T1000 (cell line): ENCODE data around the gene PKN1.
"Not testable (repeated sequence)": the region's sequence is repeated elsewhere in the genome, so short reads cannot be mapped to it uniquely, and the experiment has no call there.

ENCODE experiments used
- DNase-seq: peaks from one replicate; lab custom pipeline; 2025; ENCODE audit warnings: mixed read lengths; lab: John Stamatoyannopoulos, UW

Gene PKN1

DNA sequence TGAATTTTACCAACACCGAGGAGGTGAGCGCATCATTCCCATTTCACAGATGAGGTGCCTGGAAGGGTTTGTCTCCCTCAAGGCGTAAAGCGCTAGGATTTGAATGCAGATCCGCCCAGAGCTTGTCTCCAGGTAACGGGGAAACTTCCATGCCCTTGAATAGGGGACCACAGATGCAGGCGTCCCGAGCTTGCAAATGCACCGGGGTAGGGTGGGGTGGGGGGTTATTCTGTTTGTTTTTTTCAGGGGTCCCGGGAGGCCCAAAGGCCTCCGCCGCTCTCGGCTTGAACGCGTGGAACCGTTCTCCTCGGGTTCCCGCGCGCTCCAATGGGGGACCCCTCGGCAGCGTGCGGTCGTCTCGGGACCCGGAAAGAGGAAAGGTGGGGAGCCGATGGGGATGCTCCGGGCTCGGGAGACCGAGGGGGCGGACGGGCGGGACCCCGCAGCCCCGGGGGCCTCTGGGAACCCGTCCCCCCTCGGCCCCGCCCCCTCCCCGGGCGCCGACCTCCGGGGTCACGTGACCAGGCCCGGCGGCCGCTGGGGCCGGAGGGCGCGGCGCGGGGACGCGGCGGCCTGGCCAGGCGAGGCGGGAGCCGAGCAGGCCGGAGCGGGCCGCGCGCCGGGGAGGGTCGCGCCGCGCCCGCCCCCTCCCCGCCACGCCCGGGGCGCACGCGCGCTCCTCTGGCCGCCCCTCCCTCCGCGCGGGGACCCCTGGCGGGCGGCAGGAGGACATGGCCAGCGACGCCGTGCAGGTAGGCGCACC, at the start of gene PKN1:
Gene PKN1, plus strand, starts transcription at position 516 of the 763 bp plus-strand sequence. Its CDS starts 216 bp downstream, at position 732.
- DNase-seq, result no peak

- DNase-seq, result peak; percentile 36
Observed at GRCh38 chr19:14383661-14384555, 49.2 kb upstream of the PKN1 start.

DNA sequence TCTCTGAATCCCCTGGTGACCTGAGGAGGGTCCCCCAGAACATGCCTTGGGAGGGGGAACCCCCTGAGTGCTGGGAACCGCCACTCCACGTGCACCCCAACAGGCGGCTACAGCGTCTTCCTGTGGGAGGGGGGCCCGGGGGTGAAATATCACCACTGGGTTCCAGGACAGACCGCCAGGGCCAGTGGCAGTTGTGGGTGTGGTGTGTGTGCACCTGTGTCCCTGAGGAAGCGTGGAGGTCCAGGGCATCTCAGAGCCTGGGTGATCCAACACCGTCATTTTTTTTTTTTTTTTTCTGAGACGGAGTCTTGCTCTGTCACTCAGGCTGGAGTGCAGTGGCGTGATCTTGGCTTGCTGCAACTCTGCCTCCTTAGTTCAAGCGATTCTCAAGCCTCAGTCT, 47.6 kb upstream of the PKN1 start:
- DNase-seq, result no peak

DNA sequence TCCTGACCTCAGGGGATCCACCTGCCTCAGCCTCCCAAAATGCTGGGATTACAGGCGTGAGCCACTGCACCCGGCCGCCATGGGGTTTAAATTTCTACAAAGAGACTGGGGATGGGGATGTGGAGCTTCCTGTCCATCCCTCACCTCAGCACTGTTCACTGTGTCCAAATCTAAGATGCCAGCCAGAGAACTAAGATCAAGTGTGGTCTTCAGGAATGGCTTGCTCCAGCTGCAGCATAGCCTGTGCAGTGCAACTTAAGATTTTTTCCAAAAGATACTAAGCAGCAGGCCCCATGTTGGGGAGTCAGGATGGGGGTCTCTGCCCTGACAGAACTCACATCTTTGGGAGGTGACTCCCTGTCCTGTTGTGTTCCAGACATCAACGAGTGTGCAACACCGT, 42.6 kb upstream of the PKN1 start:
- DNase-seq, result no peak

DNA sequence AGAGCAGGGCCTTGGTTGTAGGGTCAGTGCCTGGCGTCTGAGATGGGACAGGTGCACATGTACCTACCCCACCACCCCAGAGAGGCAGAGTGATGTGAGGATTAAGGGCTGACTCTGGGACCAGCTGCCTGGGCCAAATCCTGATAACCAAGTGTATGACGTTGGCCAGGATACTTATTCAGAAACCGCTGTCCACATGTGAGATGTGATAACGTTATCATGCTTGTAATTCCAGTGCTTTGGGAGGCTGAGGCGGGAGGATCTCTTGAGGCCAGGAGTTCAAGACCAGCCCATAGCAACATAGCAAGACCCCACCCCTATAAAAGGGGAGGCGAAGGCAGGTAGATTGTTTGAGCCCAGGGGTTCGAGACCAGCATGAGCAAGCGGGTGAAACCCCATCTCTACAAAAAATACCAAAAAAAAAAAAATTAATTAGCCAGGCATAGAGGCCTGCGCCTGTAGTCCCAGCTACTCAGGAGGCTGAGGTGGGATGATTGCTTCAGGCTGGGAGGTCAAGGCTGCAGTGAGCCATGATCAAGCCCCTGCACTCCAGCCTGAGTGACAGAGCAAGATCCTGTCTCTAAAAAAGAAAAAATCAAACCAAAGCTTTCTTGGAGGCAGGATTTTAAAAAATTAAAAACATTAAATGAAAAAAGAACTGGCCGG, 41.8 kb upstream of the PKN1 start:
- no peak for DNase-seq

- no peak for DNase-seq
Observed at GRCh38 chr19:14393329-14393728, 39.8 kb upstream of the PKN1 start.

DNA sequence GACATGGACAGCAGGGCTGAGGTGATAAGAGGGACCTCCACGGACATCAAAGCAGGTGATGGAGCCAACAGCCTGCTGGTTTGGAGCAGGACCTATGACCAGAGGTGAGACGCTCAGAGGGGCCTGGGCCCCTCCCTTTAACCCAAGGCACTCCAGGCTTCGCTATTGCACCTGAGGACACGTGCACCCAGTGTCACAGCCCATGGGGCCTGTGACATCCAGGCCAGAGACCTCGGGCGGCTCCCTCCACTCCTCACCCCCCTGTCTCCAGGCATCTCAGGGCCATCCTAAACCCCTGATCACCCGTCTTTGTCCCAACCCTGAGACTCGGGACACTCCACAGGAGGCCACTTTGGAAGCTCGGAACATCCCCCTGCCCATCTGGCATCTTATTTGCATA, 38.9 kb upstream of the PKN1 start:
- DNase-seq, result no peak

GRCh38 chr19:14395262-14395661, 37.8 kb upstream of the PKN1 start:
- no peak for DNase-seq

DNA sequence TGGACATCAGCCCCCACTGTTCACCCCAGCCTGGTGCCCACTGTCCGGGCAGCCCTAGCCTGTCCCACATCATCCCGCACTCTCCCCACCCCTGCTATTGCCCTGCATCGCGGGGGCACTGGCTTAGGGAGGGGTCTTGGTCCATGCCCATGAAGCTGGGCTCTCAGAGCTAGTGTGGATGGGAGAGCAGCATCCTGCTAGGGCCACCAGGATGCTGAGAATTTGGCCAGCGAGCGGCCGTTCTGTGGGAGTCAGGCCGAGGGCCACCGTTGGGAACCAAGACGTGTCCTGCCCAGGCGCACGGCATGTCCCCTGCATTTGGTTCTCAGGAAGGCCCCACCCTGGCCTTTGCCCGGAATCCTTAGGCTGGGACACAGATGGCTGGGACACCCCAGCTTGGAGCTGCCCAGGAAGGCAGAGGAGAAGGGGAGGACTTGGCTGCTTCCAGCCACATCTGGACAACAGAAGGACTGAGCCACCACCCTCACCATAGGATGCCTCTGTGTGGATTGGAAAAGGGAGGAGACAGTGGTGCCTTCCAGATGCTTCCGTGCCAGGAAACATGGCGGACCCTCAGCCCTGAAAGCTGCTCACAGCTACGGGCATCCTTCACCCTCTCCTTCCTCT, 37.3 kb upstream of the PKN1 start:
- DNase-seq, result no peak

DNA sequence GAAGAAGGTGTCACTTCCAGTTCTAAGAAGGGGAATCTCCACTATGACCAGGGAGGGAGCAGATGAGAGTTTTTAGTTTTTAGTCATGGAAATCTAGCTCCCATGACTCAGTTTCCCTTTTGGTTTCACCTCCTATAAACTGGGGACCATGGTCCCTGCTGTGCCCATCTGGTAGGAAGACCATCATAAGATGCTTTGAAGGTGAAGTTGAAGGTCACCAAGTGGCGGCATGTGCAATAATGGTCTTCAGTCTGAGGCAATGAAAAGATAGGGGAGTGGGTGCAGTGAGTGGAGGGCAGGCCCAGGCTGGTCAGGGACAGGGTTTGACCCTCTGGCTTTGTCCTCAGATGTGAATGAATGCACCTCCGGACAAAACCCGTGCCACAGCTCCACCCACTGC, 36.4 kb upstream of the PKN1 start:
- not testable (repeated sequence) for DNase-seq

DNA sequence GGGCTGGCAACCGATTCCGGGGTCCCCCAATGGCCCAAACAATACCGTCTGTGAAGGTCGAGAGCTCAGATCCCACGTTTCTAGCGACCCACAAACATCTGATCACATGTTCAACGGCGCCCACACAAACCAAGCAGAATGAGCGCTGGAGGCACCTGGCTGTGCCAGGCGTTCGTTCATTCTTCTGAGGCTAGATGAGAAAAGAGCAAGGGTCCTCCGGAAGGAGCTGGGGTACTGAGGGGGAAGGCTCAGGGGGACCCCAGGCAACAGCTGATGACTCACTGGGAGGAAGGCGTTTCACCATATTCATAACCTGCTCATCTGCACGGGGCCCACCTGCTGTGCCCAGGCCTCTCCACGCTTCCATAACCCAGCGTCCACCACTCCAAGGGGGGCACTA, 35.9 kb upstream of the PKN1 start:
- DNase-seq, result not testable (repeated sequence)

GRCh38 chr19:14400951-14401431, 32.1 kb upstream of the PKN1 start:
- DNase-seq, result no peak

GRCh38 chr19:14401468-14402195, 31.5 kb upstream of the PKN1 start:
- DNase-seq, result no peak

DNA sequence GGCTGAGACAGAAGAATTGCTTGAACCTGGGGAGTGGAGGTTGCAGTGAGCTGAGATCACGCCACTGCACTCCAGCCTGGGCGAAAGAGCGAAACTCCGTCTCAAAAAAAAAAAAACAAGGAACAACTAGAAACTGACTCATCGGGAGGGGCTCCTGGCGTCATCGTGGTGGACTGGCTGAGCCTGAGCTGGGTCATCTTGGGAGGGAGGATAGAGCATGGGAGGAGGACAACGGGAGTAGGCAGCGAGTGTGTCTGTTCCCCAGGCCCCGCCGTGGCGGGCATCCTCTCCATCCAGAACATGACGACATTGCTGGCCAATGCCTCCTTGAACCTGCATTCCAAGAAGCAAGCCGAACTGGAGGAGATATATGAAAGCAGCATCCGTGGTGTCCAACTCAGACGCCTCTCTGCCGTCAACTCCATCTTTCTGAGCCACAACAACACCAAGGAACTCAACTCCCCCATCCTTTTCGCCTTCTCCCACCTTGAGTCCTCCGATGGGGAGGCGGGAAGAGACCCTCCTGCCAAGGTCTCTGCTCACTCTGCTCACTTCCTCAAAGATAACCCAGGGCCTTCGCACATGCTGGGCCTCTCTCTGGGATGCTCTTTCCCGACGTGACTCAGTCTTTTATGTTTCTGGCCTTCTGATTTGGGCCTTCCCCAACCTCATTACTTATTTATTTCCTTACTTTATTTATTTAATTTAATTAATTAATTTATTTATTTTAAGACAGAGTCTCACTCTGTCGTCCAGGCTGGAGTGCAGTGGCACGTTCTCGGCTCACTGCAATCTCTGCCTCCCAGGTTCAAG, 30.6 kb upstream of the PKN1 start:
- peak; percentile 51 for DNase-seq

DNA sequence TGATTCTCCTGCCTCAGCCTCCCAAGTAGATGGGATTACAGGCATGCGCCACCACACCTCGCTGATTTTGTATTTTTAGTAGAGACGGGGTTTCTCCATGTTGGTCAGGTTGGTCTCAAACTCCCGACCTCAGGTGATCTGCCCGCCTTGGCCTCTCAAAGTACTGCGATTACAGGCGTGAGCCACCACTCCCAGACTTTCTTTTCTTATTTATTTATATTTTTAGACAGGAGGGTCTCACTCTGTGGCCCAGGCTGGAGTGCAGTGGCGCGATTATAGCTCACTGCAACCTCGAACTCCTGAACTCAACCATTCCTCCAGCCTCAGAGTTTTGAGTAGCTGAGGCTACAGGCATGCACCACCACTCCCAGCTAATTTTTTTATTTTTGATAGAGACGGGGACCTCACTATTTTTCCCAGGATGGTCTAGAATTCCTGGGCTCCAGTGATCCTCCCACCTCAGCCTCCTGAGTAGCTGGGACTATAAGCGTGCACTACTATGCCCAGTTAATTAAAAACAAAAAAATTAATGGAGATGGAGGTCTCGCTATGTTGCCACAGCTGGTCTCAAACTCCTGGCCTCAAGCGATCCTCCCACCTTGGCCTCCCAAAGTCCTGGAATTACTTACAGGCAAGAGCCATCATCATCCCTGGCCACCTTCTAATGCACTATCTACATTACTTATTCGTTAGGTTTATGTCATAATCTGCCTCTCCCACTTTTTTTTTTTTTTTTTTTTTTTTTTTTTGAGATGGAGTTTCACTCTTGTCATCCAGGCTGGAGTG, 29.8 kb upstream of the PKN1 start:
- not testable (repeated sequence) for DNase-seq

DNA sequence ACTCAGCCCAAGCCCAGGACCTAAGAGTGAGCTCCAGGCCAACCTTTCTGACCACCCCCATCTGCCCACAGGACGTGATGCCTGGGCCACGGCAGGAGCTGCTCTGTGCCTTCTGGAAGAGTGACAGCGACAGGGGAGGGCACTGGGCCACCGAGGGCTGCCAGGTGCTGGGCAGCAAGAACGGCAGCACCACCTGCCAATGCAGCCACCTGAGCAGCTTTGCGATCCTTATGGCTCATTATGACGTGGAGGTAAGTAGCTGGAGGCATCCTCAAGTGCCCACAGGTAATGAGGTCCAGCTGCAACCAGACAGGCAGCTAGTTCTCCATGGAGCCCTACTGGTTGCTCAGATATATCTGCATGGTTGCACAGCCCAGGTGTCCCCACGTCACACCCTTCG, 28.8 kb upstream of the PKN1 start:
- DNase-seq, result no peak

- DNase-seq, result no peak
Observed at GRCh38 chr19:14405380-14405757, 27.7 kb upstream of the PKN1 start.

GRCh38 chr19:14405758-14406644, 27.1 kb upstream of the PKN1 start:
- DNase-seq, result peak; percentile 93
